IMR-90 (cell line): ENCODE results near the gene SDS. TPM values are rescaled to one million over a fixed set of nuclear protein-coding genes. Genes with fewer than 3 reads are reported as not detected.

ENCODE experiments used
- ATAC-seq: fragments of 200-7000 bp; cut with Tn5 transposase; 2 replicates; pipeline ENCODE4 v1.9.1; 2020; ENCODE audit warnings: low read depth, mild to moderate bottlenecking, moderate library complexity
- BruUV-seq: library from RNA; stranded (reverse); fragments of 400-500 nt; replicated peaks from 2 replicates; lab custom pipeline; 2021; lab: Mats Ljungman, UMichigan
- CTCF ChIA-PET: fragments of 300-600 bp; formaldehyde crosslinking; extraction: SDS; loops from one replicate; lab custom pipeline; 2021; ENCODE audit warnings: antibody characterized with exemption; lab: Yijun Ruan, JAX
- POLR2A ChIA-PET: fragments of 300-600 bp; sonication (Branson Sonifier 250); formaldehyde crosslinking; loops from one replicate; lab custom pipeline; 2022; ENCODE audit warnings: antibody characterized with exemption; ENCODE audit not compliant: unreplicated experiment; lab: Charles Lee
- DNase-seq: peaks from one replicate; pipeline ENCODE4 v3.0.0; 2013
- H2AFZ ChIP-seq: replicated peaks from 2 replicates; pipeline ENCODE3; 2013; ENCODE audit warnings: low read length, mild to moderate bottlenecking; ENCODE audit not compliant: poor library complexity
- H2AK5ac ChIP-seq: 2 replicates; pipeline ENCODE4 v1.6.1; 2013; ENCODE audit warnings: low read depth, low read length, inconsistent platforms
- H2AK9ac ChIP-seq: replicated peaks from 2 replicates; pipeline ENCODE3; 2013; ENCODE audit warnings: mild to moderate bottlenecking, low read depth, low read length, moderate library complexity; ENCODE audit not compliant: poor library complexity
- H2BK120ac ChIP-seq: 2 replicates; pipeline ENCODE4 v1.6.1; 2013; ENCODE audit warnings: low read depth, low read length, inconsistent platforms
- H2BK15ac ChIP-seq: 3 replicates; pipeline ENCODE4 v1.6.1; 2013; ENCODE audit warnings: low read depth, low read length, inconsistent platforms
- H2BK20ac ChIP-seq: 2 replicates; pipeline ENCODE4 v1.6.1; 2013; ENCODE audit warnings: low read depth, mild to moderate bottlenecking, inconsistent platforms, low read length, moderate library complexity
- H2BK5ac ChIP-seq: 2 replicates; pipeline ENCODE4 v1.6.1; 2013; ENCODE audit warnings: mild to moderate bottlenecking, low read depth, low read length, inconsistent platforms; ENCODE audit not compliant: poor library complexity, severe bottlenecking
- H3K14ac ChIP-seq: replicated peaks from 2 replicates; pipeline ENCODE4 v1.6.1; 2013; ENCODE audit warnings: low read depth, low read length, inconsistent platforms
- H3K18ac ChIP-seq: 2 replicates; pipeline ENCODE4 v1.6.1; 2013; ENCODE audit warnings: low read depth, low read length, control low read depth
- H3K23ac ChIP-seq: 2 replicates; pipeline ENCODE4 v1.6.1; 2013; ENCODE audit warnings: low read depth, low read length, inconsistent platforms
- H3K27ac ChIP-seq: 2 replicates; pipeline ENCODE4 v1.5.1; 2013; ENCODE audit warnings: mild to moderate bottlenecking, control low read depth, low read length; ENCODE audit not compliant: insufficient read depth
- H3K27me3 ChIP-seq: 2 replicates; pipeline ENCODE4 v1.6.1; 2013; ENCODE audit warnings: low read length; ENCODE audit not compliant: control insufficient read depth, insufficient read depth
- H3K36me3 ChIP-seq: 2 replicates; pipeline ENCODE4 v1.6.1; 2013; ENCODE audit warnings: low read length, mixed read lengths; ENCODE audit not compliant: control insufficient read depth, insufficient read depth
- H3K4ac ChIP-seq: 2 replicates; pipeline ENCODE4 v1.6.1; 2013; ENCODE audit warnings: low read depth, low read length, inconsistent platforms
- H3K4me1 ChIP-seq: 2 replicates; pipeline ENCODE4 v1.6.1; 2013; ENCODE audit warnings: low read length, mixed read lengths; ENCODE audit not compliant: control insufficient read depth, insufficient read depth
- H3K4me2 ChIP-seq: 2 replicates; pipeline ENCODE4 v1.6.1; 2013; ENCODE audit warnings: low read depth, mild to moderate bottlenecking, control low read depth, low read length, moderate library complexity
- H3K4me3 ChIP-seq: 2 replicates; pipeline ENCODE4 v1.5.1; 2013; ENCODE audit warnings: low read depth, mild to moderate bottlenecking, control low read depth, low read length, moderate library complexity; ENCODE audit not compliant: insufficient read depth
- H3K56ac ChIP-seq: 2 replicates; pipeline ENCODE4 v1.6.1; 2013; ENCODE audit warnings: low read length, inconsistent platforms; ENCODE audit not compliant: insufficient read depth; ENCODE audit errors: extremely low read depth
- H3K79me1 ChIP-seq, 2 experiments: 2 replicates each; pipeline ENCODE4 v1.6.1; 2013; ENCODE audit warnings: low read length in 2 of 2, inconsistent platforms in 1 of 2, low read depth in 1 of 2
- H3K9ac ChIP-seq: 2 replicates; pipeline ENCODE4 v1.6.1; 2013; ENCODE audit warnings: low read depth, low read length, control low read depth
- H3K9me1 ChIP-seq: 2 replicates; pipeline ENCODE4 v1.6.1; 2013; ENCODE audit warnings: low read length, inconsistent platforms; ENCODE audit not compliant: insufficient read depth
- H3K9me3 ChIP-seq: 2 replicates; pipeline ENCODE4 v1.6.1; 2013; ENCODE audit warnings: low read length; ENCODE audit not compliant: control insufficient read depth, insufficient read depth
- H4K20me1 ChIP-seq: 2 replicates; pipeline ENCODE4 v1.6.1; 2013; ENCODE audit warnings: low read length, inconsistent platforms; ENCODE audit not compliant: insufficient read depth
- H4K5ac ChIP-seq: 2 replicates; pipeline ENCODE4 v1.6.1; 2013; ENCODE audit warnings: mild to moderate bottlenecking, low read depth, low read length, control low read depth
- H4K8ac ChIP-seq, 2 experiments: 2 replicates each; pipeline ENCODE4 v1.6.1; 2013; ENCODE audit warnings: low read depth in 2 of 2, low read length in 2 of 2, control low read depth in 1 of 2, inconsistent platforms in 1 of 2
- H4K91ac ChIP-seq: 2 replicates; pipeline ENCODE4 v1.6.1; 2013; ENCODE audit warnings: low read depth, low read length, inconsistent platforms; ENCODE audit not compliant: insufficient read depth
- CHD1 ChIP-seq: IDR thresholded peaks from 2 replicates; pipeline ENCODE4 v1.6.1; 2012; ENCODE audit warnings: low read depth, low read length, improper control_type of control experiment
- FOS ChIP-seq: fragments of 150-350 bp; IDR thresholded peaks from 2 replicates; pipeline ENCODE4 v1.6.1; 2016; ENCODE audit warnings: low read depth, low read length
- MAZ ChIP-seq: IDR thresholded peaks from 2 replicates; pipeline ENCODE4 v1.6.1; 2012; ENCODE audit warnings: low read depth, mild to moderate bottlenecking, low read length, improper control_type of control experiment, moderate library complexity, borderline replicate concordance
- MXI1 ChIP-seq: IDR thresholded peaks from 2 replicates; pipeline ENCODE4 v1.6.1; 2012; ENCODE audit warnings: low read depth, mild to moderate bottlenecking, low read length, moderate library complexity, borderline replicate concordance
- NFE2L2 ChIP-seq: fragments of 150-350 bp; IDR thresholded peaks from 2 replicates; pipeline ENCODE4 v1.6.1; 2016; ENCODE audit warnings: low read depth, mild to moderate bottlenecking, low read length
- POLR2A ChIP-seq: IDR thresholded peaks from 2 replicates; pipeline ENCODE4 v1.6.1; 2012; ENCODE audit warnings: mild to moderate bottlenecking, low read depth, low read length
- RAD21 ChIP-seq: IDR thresholded peaks from 2 replicates; pipeline ENCODE4 v1.6.1; 2012; ENCODE audit warnings: low read length, improper control_type of control experiment
- RCOR1 ChIP-seq: IDR thresholded peaks from 2 replicates; pipeline ENCODE4 v1.6.1; 2012; ENCODE audit warnings: mild to moderate bottlenecking, low read length, improper control_type of control experiment; ENCODE audit not compliant: insufficient replicate concordance
- RFX5 ChIP-seq: IDR thresholded peaks from 2 replicates; pipeline ENCODE4 v1.8.0; 2012; ENCODE audit warnings: low read depth, mild to moderate bottlenecking, low read length, moderate library complexity
- SMC3 ChIP-seq: fragments of 150-350 bp; IDR thresholded peaks from 2 replicates; pipeline ENCODE4 v1.6.1; 2016; ENCODE audit warnings: low read depth, mild to moderate bottlenecking, antibody characterized with exemption, low read length, moderate library complexity
- WGBS, 2 experiments: methylation state at CpG; one replicate each; pipeline versions ENCODE4 v1.1.5 to v1.1.7; 2013; ENCODE audit warnings: missing lambda C conversion rate in 2 of 2; ENCODE audit not compliant: insufficient read length in 1 of 2; ENCODE audit errors: extremely low coverage in 2 of 2; 5-methylcytosine and 5-hydroxymethylcytosine counted together
- dilution Hi-C: fragments of 300-500 bp; cut with HindIII; formaldehyde crosslinking; loops from one replicate; pipeline ENCODE4 v1.14.3; 2018; ENCODE audit warnings: low sequenced_read_pairs; ENCODE audit not compliant: unreplicated experiment
- in situ Hi-C: fragments of 300-500 bp; cut with MboI; formaldehyde crosslinking; loops from 3 replicates; pipeline ENCODE4 v1.14.3; 2019; ENCODE audit warnings: low sequenced_read_pairs, inconsistent platforms, mixed read lengths
- intact Hi-C: fragments of 100-400 bp; cut with micrococcal nuclease; formaldehyde crosslinking; loops from 2 replicates; pipeline ENCODE4 v1.10.0; 2022
- polyA plus RNA-seq, 3 experiments: library from polyadenylated mRNA; depleted of rRNA; stranded (reverse); fragments of >200 nt; gene quantifications; 2 replicates each; pipeline ENCODE4 v1.2.3, GENCODE V29; 2012; ENCODE audit warnings: low replicate concordance in 1 of 3
- total RNA-seq: library from RNA; depleted of rRNA; stranded (reverse); fragments of >200 nt; gene quantifications from 2 replicates; pipeline ENCODE4 v1.2.3, GENCODE V29; 2012
- TF ChIP-seq, protein P1 (sequence below): fragments of 150-350 bp; IDR thresholded peaks from 2 replicates; pipeline ENCODE4 v1.6.1; 2016; ENCODE audit warnings: low read depth, mild to moderate bottlenecking, low read length, moderate library complexity, borderline replicate concordance
- TF ChIP-seq, protein P2 (sequence below): fragments of 150-350 bp; IDR thresholded peaks from 2 replicates; pipeline ENCODE4 v1.6.1; 2017; ENCODE audit warnings: mild to moderate bottlenecking, antibody characterized with exemption, low read length, low read depth
- TF ChIP-seq, protein P3 (sequence below): conservative IDR thresholded peaks from 2 replicates; pipeline ENCODE4 v1.5.1; 2012; ENCODE audit warnings: mild to moderate bottlenecking, low read depth, low read length, improper control_type of control experiment

SDS gene
- total and polyA plus RNA-seq, 2 of the 4 experiments (the other 2 are of a cell fraction) = not detected

DNA sequence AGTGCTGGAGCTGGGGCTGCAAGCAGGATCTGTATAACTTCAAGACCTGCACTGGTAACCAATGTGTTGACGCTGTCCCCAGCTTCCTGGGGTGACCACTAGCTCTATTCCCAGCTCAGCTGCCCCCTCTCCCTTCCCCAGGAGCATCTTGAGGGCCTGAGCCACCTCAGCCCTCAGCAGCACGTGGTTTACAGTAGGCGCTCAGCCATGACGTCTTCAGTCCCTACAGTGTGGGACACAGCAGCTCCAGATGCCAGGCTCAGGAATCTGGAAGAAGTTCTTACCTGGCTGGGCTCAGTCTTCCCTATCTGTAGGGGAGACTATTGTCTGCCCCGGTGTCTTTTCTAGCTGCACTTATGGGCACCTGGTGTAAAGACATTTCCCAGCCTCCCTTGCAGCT lies 8.6 kb downstream of the SDS start:
- intact Hi-C loops = no loop called here
- 69% methylated on average over 3 of the region's 5 CpGs; no CpG with 5 or more reads in 1 of the 2 experiments for WGBS, 2 experiments
- no peak overlapping the region for H2BK5ac ChIP-seq
- peaks cover 4% of the 10 kb centered on the region; the same call in 1 of the 2 replicates for H3K27me3 ChIP-seq
- H3K14ac ChIP-seq = no peak overlapping the region
- no TSS peak for BruUV-seq
- H3K27ac ChIP-seq = no peak overlapping the region
- no peak overlapping the region for H2BK15ac ChIP-seq
- dilution Hi-C loops = no loop called here
- H3K9me3 ChIP-seq = no peaks in the 10 kb centered on the region; the same call in 1 of the 2 replicates
- no peaks in the 10 kb centered on the region for H3K4me1 ChIP-seq
- H3K23ac ChIP-seq = no peak overlapping the region
- H2BK120ac ChIP-seq = no peak overlapping the region
- no peaks in the 10 kb centered on the region; the same call in 1 of the 2 replicates for H3K9me1 ChIP-seq
- H3K18ac ChIP-seq = no peak overlapping the region
- no peak for ATAC-seq
- peak overlapping the region; percentile 28 for H2AK9ac ChIP-seq
- ChIA-PET POLR2A (no interaction called here), CTCF (no interaction called here)
- H4K91ac ChIP-seq = no peak overlapping the region
- no peak overlapping the region for H3K4me2 ChIP-seq
- H2BK20ac ChIP-seq = no peak overlapping the region
- H2AFZ ChIP-seq = peak overlapping the region; percentile 11
- no peak for DNase-seq
- in situ Hi-C loops = no loop called here
- no peak overlapping the region for H4K8ac ChIP-seq
- H4K5ac ChIP-seq = no peak overlapping the region
- H3K36me3 ChIP-seq = no peaks in the 10 kb centered on the region
- no peaks in the 10 kb centered on the region for H3K79me1 ChIP-seq
- no peak overlapping the region for H3K9ac ChIP-seq
- H3K4me3 ChIP-seq = no peak overlapping the region
- H4K20me1 ChIP-seq = no peaks in the 10 kb centered on the region
- TF ChIP-seq POLR2A (no peak), CHD1 (no peak), RAD21 (no peak), RCOR1 (no peak), RFX5 (no peak), MXI1 (no peak), MAZ (no peak), NFE2L2 (no peak), SMC3 (no peak), FOS (no peak)
- TF ChIP-seq, protein P1, sequence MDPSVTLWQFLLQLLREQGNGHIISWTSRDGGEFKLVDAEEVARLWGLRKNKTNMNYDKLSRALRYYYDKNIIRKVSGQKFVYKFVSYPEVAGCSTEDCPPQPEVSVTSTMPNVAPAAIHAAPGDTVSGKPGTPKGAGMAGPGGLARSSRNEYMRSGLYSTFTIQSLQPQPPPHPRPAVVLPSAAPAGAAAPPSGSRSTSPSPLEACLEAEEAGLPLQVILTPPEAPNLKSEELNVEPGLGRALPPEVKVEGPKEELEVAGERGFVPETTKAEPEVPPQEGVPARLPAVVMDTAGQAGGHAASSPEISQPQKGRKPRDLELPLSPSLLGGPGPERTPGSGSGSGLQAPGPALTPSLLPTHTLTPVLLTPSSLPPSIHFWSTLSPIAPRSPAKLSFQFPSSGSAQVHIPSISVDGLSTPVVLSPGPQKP = no peak
- TF ChIP-seq, protein P2, sequence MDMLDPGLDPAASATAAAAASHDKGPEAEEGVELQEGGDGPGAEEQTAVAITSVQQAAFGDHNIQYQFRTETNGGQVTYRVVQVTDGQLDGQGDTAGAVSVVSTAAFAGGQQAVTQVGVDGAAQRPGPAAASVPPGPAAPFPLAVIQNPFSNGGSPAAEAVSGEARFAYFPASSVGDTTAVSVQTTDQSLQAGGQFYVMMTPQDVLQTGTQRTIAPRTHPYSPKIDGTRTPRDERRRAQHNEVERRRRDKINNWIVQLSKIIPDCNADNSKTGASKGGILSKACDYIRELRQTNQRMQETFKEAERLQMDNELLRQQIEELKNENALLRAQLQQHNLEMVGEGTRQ = no peak
- TF ChIP-seq, protein P3, sequence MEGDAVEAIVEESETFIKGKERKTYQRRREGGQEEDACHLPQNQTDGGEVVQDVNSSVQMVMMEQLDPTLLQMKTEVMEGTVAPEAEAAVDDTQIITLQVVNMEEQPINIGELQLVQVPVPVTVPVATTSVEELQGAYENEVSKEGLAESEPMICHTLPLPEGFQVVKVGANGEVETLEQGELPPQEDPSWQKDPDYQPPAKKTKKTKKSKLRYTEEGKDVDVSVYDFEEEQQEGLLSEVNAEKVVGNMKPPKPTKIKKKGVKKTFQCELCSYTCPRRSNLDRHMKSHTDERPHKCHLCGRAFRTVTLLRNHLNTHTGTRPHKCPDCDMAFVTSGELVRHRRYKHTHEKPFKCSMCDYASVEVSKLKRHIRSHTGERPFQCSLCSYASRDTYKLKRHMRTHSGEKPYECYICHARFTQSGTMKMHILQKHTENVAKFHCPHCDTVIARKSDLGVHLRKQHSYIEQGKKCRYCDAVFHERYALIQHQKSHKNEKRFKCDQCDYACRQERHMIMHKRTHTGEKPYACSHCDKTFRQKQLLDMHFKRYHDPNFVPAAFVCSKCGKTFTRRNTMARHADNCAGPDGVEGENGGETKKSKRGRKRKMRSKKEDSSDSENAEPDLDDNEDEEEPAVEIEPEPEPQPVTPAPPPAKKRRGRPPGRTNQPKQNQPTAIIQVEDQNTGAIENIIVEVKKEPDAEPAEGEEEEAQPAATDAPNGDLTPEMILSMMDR = no peak
- H3K56ac ChIP-seq = no peak overlapping the region
- H2AK5ac ChIP-seq = no peak overlapping the region
- no peak overlapping the region for H3K4ac ChIP-seq
